Cardiac fibroblast (primary cell): ENCODE data around the gene EDC3.
"Not testable (repeated sequence)": the region's sequence is repeated elsewhere in the genome, so short reads cannot be mapped to it uniquely, and the experiment has no call there.

Experiments used
- DNase-seq, 2 donors: peaks; one replicate each; pipeline versions ENCODE4 v3.0.0 to v3.0.0-alpha.2; 2010; ENCODE audit warnings: low read depth in 2 of 2
- H3K4me3 ChIP-seq, 2 donors: replicated peaks in 1 of 2; 1 replicate in 1 of 2; 2 replicates in 1 of 2; pipeline ENCODE4 v1.5.1; 2011; ENCODE audit warnings: low read depth in 2 of 2, low read length in 2 of 2, mild to moderate bottlenecking in 2 of 2, moderate library complexity in 1 of 2
- CTCF ChIP-seq: IDR thresholded peaks from one replicate; pipeline ENCODE4 v1.5.1; 2011; ENCODE audit warnings: low read depth, mild to moderate bottlenecking, low read length, inconsistent platforms

The EDC3 gene

GRCh38 chr15:74695597-74696397 is at the start of gene EDC3:
Gene EDC3, minus strand, starts transcription at chr15:74696024. Its CDS starts 20,900 bp downstream, at chr15:74675124.
- TF ChIP-seq CTCF: no peak
- peak; percentile 80 to 82 for DNase-seq
- H3K4me3 ChIP-seq: peak within 1 kb of the TSS; percentile 93 to 95

- no peak for DNase-seq
- TF ChIP-seq CTCF: no peak
- no peak overlapping the region for H3K4me3 ChIP-seq
These were observed 46.6 kb upstream of the EDC3 start for GRCh38 chr15:74742422-74742821.

- DNase-seq, H3K4me3 ChIP-seq: not testable (repeated sequence)
These were observed 42.4 kb upstream of the EDC3 start for GRCh38 chr15:74738239-74738638.

- no peak overlapping the region for H3K4me3 ChIP-seq
- no peak for TF ChIP-seq CTCF
- no peak for DNase-seq
These were observed 39.5 kb upstream of the EDC3 start for GRCh38 chr15:74735305-74735704.

GRCh38 chr15:74733269-74733668 is 37.4 kb upstream of the EDC3 start:
- H3K4me3 ChIP-seq: no peak overlapping the region
- TF ChIP-seq CTCF: no peak
- no peak for DNase-seq

- no peak for TF ChIP-seq CTCF
- H3K4me3 ChIP-seq: no peak overlapping the region
- no peak for DNase-seq
These were observed 37.0 kb upstream of the EDC3 start for GRCh38 chr15:74732846-74733245.

GRCh38 chr15:74730619-74731316 is 34.9 kb upstream of the EDC3 start:
- no peak for DNase-seq
- H3K4me3 ChIP-seq: no peak overlapping the region
- TF ChIP-seq CTCF: no peak

- H3K4me3 ChIP-seq, DNase-seq: not testable (repeated sequence)
These were observed 33.5 kb upstream of the EDC3 start for GRCh38 chr15:74729372-74729771.

GRCh38 chr15:74728699-74729098 is 32.9 kb upstream of the EDC3 start:
- not testable (repeated sequence) for H3K4me3 ChIP-seq, DNase-seq
